GM06990 (cell line): ENCODE measurements around the gene C2.
"Not testable (repeated sequence)": the region's sequence is repeated elsewhere in the genome, so short reads cannot be mapped to it uniquely, and the experiment has no call there.

Experiments
- DNase-seq: peaks from one replicate; pipeline ENCODE4 v3.0.0-alpha.2; 2011; ENCODE audit not compliant: insufficient read length; ENCODE audit errors: extremely low read depth
- H3K27me3 ChIP-seq: replicated peaks from 2 replicates; pipeline ENCODE4 v1.6.0; 2011; ENCODE audit warnings: low read length; ENCODE audit not compliant: control insufficient read depth, insufficient read depth
- H3K36me3 ChIP-seq: 2 replicates; pipeline ENCODE4 v1.5.1; 2011; ENCODE audit warnings: low read length; ENCODE audit not compliant: control insufficient read depth, insufficient read depth
- H3K4me3 ChIP-seq: replicated peaks from 2 replicates; pipeline ENCODE4 v1.5.1; 2011; ENCODE audit warnings: low read depth, mild to moderate bottlenecking, control low read depth, low read length
- TF ChIP-seq, protein P1 (sequence below): IDR thresholded peaks from 2 replicates; pipeline ENCODE4 v1.5.1; 2011; ENCODE audit warnings: low read length, control low read depth, mild to moderate bottlenecking, inconsistent platforms; ENCODE audit not compliant: insufficient read depth, poor library complexity, severe bottlenecking

Gene C2

DNA sequence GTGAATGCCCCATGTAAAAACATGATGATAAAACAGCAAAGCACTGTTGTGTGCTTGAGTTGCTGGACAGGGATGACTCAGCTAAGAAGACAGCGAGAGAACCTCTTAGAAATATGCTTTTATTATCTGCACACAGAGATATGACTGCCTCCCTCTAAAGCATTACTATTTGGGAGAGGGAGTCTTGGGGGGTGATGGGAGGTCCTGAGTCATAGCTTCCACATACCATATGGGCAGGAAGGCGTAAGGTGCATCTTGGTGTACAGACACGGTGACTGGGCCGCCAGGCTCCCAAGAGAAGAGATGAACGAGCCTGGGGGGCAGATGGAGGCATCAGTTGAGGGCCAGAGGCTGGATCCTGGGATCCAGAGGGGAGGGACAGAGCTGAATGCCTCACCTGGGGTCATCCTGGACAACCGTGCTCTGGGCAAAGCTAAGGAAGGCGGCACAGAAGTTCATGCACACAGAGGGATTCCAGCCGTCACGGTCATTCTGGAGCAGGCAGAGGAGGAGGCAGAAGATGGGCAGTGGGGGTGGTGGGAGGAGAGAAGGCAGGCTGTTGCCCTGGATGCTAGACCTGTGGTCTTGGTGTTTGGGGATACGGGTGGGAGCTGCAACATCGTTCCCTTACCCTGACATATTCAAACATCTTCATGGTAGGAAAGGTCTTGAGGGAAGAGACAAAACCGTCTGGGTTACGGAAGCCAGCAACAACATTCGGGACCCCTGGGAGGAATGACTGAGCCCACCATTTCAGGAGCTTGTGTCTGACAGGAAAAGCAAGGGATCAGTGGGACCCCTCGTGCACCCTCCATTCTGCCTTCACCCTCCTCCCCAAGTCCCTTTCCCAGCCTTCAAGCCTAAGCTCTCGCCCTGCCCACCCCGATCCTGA lies 42.4 kb downstream of the C2 start:
- Histone ChIP-seq H3K27me3 (no peaks in the 10 kb centered on the region), H3K4me3 (peak overlapping the region; percentile 77), H3K36me3 (peaks cover 30% of the 10 kb centered on the region)
- TF ChIP-seq, protein P1, sequence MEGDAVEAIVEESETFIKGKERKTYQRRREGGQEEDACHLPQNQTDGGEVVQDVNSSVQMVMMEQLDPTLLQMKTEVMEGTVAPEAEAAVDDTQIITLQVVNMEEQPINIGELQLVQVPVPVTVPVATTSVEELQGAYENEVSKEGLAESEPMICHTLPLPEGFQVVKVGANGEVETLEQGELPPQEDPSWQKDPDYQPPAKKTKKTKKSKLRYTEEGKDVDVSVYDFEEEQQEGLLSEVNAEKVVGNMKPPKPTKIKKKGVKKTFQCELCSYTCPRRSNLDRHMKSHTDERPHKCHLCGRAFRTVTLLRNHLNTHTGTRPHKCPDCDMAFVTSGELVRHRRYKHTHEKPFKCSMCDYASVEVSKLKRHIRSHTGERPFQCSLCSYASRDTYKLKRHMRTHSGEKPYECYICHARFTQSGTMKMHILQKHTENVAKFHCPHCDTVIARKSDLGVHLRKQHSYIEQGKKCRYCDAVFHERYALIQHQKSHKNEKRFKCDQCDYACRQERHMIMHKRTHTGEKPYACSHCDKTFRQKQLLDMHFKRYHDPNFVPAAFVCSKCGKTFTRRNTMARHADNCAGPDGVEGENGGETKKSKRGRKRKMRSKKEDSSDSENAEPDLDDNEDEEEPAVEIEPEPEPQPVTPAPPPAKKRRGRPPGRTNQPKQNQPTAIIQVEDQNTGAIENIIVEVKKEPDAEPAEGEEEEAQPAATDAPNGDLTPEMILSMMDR, result no peak
- no peak for DNase-seq

DNA sequence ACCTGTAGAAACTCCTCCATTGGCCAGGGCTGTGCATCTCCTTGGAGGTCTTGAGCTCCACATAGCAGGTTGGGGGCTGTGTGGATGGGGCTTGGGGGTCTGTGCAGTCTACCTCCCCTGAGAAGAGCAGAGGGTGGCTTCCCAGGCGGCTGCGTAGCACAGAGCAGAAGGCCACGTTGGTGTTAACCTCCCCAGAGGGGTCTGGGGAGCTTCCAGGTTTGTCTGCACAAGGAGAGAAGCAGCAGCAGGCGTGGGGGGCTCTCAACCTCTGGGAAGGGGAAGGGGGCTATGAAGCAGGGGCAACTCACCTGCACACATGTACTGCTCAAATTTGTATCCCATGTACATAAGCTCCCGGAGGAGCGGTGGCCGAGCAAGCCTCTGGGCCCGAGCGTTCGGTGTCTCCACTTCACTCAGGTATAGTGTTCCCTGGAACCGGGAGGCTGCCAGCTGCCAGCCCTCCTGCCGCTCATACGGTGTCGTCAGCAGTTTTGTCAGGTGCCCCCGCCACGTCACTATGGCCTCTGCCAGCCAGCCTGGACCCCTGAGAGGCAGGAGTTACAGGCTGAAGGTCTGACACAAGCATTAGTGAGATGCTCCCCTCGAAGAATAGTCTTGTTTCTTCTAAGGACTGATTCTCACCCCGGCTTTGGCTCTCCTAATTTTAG lies 43.2 kb downstream of the C2 start:
- TF ChIP-seq, protein P1, result no peak
- H3K4me3 ChIP-seq, result peak overlapping the region; percentile 77
- no peak for DNase-seq
- peaks cover 28% of the 10 kb centered on the region for H3K36me3 ChIP-seq
- no peaks in the 10 kb centered on the region for H3K27me3 ChIP-seq

DNA sequence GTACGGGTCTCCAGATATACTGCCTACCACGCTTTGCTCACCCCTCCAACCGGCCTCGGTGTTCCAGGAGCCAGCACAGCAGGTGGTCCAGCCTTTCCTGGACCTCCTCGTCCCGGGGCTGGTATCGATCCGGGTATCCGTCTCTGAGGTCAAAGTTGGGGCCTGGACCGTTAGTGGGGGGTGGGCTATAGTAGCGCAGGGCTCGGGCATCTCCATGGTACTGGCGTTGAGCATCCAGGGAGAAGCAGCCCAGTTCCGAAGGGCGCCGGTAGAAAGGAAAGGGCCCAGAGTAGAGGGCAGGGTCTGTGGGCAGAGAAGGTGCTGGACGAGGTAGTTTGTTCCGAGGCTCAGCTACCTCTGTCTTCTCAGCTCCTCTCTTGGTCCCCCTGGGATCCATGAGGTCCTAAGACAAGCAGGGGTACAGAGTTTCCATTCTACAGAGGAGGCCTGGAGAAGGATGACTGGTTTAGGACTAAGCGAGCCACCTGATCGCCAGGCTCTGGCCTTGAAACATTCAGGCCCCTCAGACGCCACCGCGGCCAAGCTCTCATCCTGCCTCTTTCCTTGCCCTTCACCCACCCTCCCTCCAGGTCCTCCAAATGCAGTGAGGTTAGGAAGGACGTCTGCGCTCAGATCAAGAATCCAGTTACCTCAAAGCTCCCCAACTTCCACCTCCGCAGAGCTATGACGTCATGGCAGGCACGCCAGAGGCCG lies 43.9 kb downstream of the C2 start:
- no peak for DNase-seq
- peak overlapping the region; percentile 77 for H3K4me3 ChIP-seq
- TF ChIP-seq, protein P1, result no peak
- H3K27me3 ChIP-seq, result no peaks in the 10 kb centered on the region
- H3K36me3 ChIP-seq, result peaks cover 27% of the 10 kb centered on the region

DNA sequence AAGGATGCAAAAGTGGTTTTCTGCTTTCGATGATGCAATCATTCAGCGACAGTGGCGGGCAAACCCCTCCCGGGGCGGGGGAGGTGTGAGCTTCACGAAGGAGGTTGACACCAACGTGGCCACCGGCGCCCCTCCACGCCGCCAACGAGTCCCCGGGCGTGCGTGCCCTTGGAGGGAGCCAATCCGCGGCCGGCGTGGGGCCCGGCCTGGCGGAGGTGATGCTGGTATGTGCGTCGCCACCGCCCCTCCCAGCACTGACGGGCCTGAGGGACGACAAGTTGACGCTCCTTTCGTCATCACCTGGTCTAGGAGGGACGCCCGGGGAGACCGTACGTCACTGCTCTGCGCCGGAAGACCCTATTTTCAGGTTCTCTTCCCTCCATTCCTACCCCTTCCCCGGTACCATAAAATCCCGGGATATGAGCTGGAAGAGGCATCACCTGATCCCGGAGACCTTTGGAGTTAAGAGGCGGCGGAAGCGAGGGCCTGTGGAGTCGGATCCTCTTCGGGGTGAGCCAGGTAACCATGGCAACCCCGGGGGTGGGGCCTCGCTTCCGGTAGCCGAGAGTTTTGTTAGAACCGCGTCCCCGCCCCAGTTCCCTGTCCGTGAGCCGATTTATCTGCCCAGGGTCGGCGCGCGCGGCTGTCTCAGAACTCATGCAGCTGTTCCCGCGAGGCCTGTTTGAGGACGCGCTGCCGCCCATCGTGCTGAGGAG lies 44.6 kb downstream of the C2 start, which contains the start of gene DXO:
Gene DXO, minus strand, starts transcription at position 146 of the 716 bp plus-strand sequence. CDS start 463 bp downstream, outside the sequence.
- peak; percentile 99 for DNase-seq
- TF ChIP-seq, protein P1, result no peak
- H3K4me3 ChIP-seq, result peak within 1 kb of the TSS; percentile 77
- H3K36me3 ChIP-seq, result peaks cover 21% of the 10 kb centered on the region
- no peaks in the 10 kb centered on the region for H3K27me3 ChIP-seq

DNA sequence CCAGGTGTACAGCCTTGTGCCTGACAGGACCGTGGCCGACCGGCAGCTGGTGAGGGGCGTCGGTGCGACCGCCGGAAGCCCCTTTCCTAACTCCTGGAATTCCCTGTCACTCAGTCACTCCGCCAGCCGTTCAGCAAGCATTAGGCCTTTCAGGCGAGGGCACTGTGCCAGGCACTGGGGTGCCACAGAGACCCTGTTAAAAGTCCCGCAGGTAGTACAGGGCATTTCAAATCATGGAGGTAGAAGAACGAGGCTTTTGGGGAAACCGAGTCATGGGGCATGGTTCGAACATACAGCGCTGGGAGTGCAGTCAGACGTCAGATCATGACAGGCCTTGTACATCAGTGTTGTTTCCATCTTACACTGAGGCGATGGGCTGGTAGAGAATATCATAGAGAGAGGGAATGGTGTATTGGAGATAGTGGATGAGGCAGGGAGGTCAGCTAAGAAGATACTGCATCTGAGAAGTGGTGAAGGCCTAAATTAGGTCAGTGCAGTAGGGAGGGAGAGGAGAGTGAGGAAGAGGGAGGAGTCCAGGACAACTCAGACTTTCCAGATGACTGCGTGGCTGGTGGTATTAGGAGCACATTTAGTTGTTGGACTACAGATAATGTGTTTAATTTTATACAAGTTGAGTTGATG lies 45.3 kb downstream of the C2 start:
- TF ChIP-seq, protein P1, result no peak
- DNase-seq, result no peak
- peaks cover 18% of the 10 kb centered on the region for H3K36me3 ChIP-seq
- H3K4me3 ChIP-seq, result peak overlapping the region; percentile 77
- no peaks in the 10 kb centered on the region for H3K27me3 ChIP-seq

DNA sequence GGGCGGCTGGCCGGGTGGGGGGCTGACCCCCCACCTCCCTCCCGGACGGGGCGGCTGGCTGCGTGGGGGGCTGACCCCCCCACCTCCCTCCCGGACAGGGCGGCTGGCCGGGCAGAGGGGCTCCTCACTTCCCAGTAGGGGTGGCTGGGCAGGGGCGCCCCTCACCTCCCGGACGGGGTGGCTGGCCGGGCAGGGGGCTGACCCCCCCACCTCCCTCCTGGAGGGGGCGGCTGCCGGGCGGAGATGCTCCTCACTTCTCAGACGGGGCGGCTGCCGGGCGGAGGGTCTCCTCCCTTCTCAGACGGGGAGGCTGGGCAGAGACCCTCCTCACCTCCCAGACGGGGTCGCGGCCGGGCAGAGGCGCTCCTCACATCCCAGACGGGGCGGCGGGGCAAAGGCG lies 48.5 kb downstream of the C2 start:
- DNase-seq, H3K4me3 ChIP-seq, H3K27me3 ChIP-seq, H3K36me3 ChIP-seq: not testable (repeated sequence)
